Measurements from ENCODE around the gene ARMH3. TPM values are rescaled to one million over a fixed set of nuclear protein-coding genes. Genes with fewer than 3 reads are reported as not detected.

Gene ARMH3
- total RNA-seq, 2 experiments from 2014 or later = 7.9 to 24.3 TPM

DNA sequence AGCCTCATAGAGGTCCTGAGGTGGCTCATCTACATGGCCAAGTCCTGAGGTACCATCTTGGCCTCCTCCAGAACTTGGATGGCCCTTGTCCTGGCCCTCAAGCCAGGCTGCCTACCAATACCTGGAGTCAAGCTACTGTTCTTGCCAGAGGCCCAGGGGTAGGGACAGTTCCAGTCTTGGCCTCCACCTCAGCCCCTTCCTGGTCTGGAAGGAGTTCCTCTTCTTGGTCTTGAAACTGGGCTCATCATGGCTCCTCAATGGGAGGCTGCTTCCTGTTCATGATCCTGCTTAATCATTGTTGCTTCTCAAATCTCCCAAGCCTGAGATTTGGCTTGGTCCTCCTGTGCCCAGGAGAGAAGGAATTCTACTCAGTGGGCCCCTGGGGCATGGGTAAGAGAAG lies 13.1 kb upstream of the ARMH3 start:
- Histone ChIP-seq H4K20me1 (ENCODE audit: insufficient read depth, low read length) (no peaks in the 10 kb centered on the region; the same call in 1 of the 2 replicates), H3K9me3 (ENCODE audit: low read length) (no peaks in the 10 kb centered on the region), H3K4me2 (ENCODE audit: low read length) (no peak overlapping the region), H2AFZ (ENCODE audit: low read length) (no peak overlapping the region), H3K79me2 (ENCODE audit: insufficient read depth, low read depth, low read length) (peaks cover 7% of the 10 kb centered on the region; the same call in 1 of the 2 replicates), H3K9me2 (ENCODE audit: insufficient read depth, low read length) (no peaks in the 10 kb centered on the region), H3K36me3 (ENCODE audit: insufficient read depth, low read length) (peaks cover 20% of the 10 kb centered on the region; the same call in 1 of the 2 replicates), H3K4me1 (ENCODE audit: insufficient read depth, low read length, poor library complexity, severe bottlenecking) (peaks cover 17% of the 10 kb centered on the region), H3K27ac (ENCODE audit: low read depth, low read length, poor library complexity, severe bottlenecking) (no peak overlapping the region), H3K4me3 (ENCODE audit: low read depth, low read length, poor library complexity, severe bottlenecking) (no peak overlapping the region)
- no TSS peak for BruUV-seq (replicated peaks)
- CTCF ChIA-PET (ENCODE audit: unreplicated experiment) = interaction anchor here (0.6 kb wide), 1 partner anchor 10 kb away, joined by 4 read pairs; no protein-coding TSS in a partner anchor
- no peak for DNase-seq (ENCODE audit: low spot score)
- intact Hi-C loops (cut with micrococcal nuclease; ENCODE audit: unreplicated experiment) = no loop called here
- no peak for TF ChIP-seq EZH2phosphoT487 (IDR thresholded peaks at IDR 0.05; ENCODE audit: borderline replicate concordance, low read depth, low read length)
- TF ChIP-seq, protein P1, sequence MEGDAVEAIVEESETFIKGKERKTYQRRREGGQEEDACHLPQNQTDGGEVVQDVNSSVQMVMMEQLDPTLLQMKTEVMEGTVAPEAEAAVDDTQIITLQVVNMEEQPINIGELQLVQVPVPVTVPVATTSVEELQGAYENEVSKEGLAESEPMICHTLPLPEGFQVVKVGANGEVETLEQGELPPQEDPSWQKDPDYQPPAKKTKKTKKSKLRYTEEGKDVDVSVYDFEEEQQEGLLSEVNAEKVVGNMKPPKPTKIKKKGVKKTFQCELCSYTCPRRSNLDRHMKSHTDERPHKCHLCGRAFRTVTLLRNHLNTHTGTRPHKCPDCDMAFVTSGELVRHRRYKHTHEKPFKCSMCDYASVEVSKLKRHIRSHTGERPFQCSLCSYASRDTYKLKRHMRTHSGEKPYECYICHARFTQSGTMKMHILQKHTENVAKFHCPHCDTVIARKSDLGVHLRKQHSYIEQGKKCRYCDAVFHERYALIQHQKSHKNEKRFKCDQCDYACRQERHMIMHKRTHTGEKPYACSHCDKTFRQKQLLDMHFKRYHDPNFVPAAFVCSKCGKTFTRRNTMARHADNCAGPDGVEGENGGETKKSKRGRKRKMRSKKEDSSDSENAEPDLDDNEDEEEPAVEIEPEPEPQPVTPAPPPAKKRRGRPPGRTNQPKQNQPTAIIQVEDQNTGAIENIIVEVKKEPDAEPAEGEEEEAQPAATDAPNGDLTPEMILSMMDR (conservative IDR thresholded peaks at IDR 0.05; ENCODE audit: low read length) = no peak
- POLR2A ChIA-PET = interaction anchor here (1.0 kb wide), 1 partner anchor 162 kb away, joined by 3 read pairs; no protein-coding TSS in a partner anchor

DNA sequence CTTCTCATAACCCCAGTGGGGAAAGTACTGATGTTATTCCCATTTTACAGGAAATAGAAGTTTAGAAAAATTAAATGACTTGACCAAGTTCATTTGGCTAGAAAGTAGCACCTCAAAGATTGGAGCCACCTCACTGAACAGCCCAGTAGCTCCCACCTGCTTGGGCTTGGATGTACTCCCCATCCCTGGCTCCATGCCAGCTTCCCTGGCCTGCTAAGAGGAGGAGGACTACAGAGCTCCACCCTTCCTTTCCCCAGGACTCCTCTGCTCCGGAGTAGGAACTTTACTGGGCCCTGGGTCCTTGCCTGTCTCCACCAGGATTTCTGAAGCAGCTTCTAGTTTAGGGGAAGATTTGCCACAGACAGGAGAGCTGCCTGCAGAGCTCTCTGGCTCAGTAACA lies 12.2 kb upstream of the ARMH3 start:
- peaks cover 20% of the 10 kb centered on the region; the same call in 1 of the 2 replicates for H3K36me3 ChIP-seq (ENCODE audit: insufficient read depth, low read length)
- ChIA-PET POLR2A (interaction anchor here (0.6 to 1.6 kb wide), 3 partner anchors 9 to 235 kb away, joined by 3 to 4 read pairs (median 4); no protein-coding TSS in a partner anchor), CTCF (ENCODE audit: unreplicated experiment) (no interaction called here)
- no peak overlapping the region for H2AFZ ChIP-seq (ENCODE audit: low read length)
- intact Hi-C loops (cut with micrococcal nuclease; ENCODE audit: unreplicated experiment) = no loop called here
- no peaks in the 10 kb centered on the region; the same call in 1 of the 2 replicates for H4K20me1 ChIP-seq (ENCODE audit: insufficient read depth, low read length)
- TSS peak; percentile 64 for BruUV-seq (replicated peaks)
- H3K4me2 ChIP-seq (ENCODE audit: low read length) = no peak overlapping the region
- H3K4me1 ChIP-seq (ENCODE audit: insufficient read depth, low read length, poor library complexity, severe bottlenecking) = peaks cover 17% of the 10 kb centered on the region
- no peak overlapping the region for H3K27ac ChIP-seq (ENCODE audit: low read depth, low read length, poor library complexity, severe bottlenecking)
- no peak for DNase-seq (ENCODE audit: low spot score)
- TF ChIP-seq, protein P1 (conservative IDR thresholded peaks at IDR 0.05; ENCODE audit: low read length) = no peak
- TF ChIP-seq EZH2phosphoT487 (IDR thresholded peaks at IDR 0.05; ENCODE audit: borderline replicate concordance, low read depth, low read length) = no peak
- no peaks in the 10 kb centered on the region for H3K9me2 ChIP-seq (ENCODE audit: insufficient read depth, low read length)
- peaks cover 7% of the 10 kb centered on the region; the same call in 1 of the 2 replicates for H3K79me2 ChIP-seq (ENCODE audit: insufficient read depth, low read depth, low read length)
- no peak overlapping the region for H3K4me3 ChIP-seq (ENCODE audit: low read depth, low read length, poor library complexity, severe bottlenecking)
- H3K9me3 ChIP-seq (ENCODE audit: low read length) = no peaks in the 10 kb centered on the region
